NCI-H510A treated with DMSO at 0.1 percent for 48 hours (cell line): ENCODE data around the gene DCAF11.

Source experiments
- DNase-seq: peaks from one replicate; lab custom pipeline; 2025; lab: John Stamatoyannopoulos, UW

The DCAF11 gene

GRCh38 chr14:24139272-24139934 lies 24.8 kb downstream of the DCAF11 start:
- DNase-seq: no peak

- peak; percentile 99 for DNase-seq
Measured at GRCh38 chr14:24141097-24141880, 26.7 kb downstream of the DCAF11 start, which contains the start of gene EMC9. EMC9 (minus strand) TSS chr14:24141591; CDS start chr14:24141304, 287 bp downstream.

GRCh38 chr14:24143511-24143910 lies 28.9 kb downstream of the DCAF11 start:
- no peak for DNase-seq

- DNase-seq: no peak
Measured at GRCh38 chr14:24144451-24144850, 29.9 kb downstream of the DCAF11 start.

GRCh38 chr14:24145219-24145618 lies 30.6 kb downstream of the DCAF11 start:
- DNase-seq: no peak

GRCh38 chr14:24145690-24146452 lies 31.3 kb downstream of the DCAF11 start:
- no peak for DNase-seq

GRCh38 chr14:24146453-24146977 lies 31.9 kb downstream of the DCAF11 start, which contains the start of gene PSME2:
PSME2 (minus strand) TSS chr14:24146610; CDS start chr14:24146581, 29 bp downstream.
- peak; percentile 96 for DNase-seq

GRCh38 chr14:24146978-24147760 lies 32.6 kb downstream of the DCAF11 start, which contains the start of gene RNF31:
RNF31 (plus strand) TSS chr14:24147498; CDS start chr14:24147699, 201 bp downstream.
- DNase-seq: peak; percentile 98

- DNase-seq: no peak
Measured at GRCh38 chr14:24147761-24148428, 33.3 kb downstream of the DCAF11 start.

- DNase-seq: no peak
Measured at GRCh38 chr14:24149302-24149969, 34.9 kb downstream of the DCAF11 start.

- DNase-seq: no peak
Measured at GRCh38 chr14:24150061-24150460, 35.5 kb downstream of the DCAF11 start.

- DNase-seq: no peak
Measured at GRCh38 chr14:24150567-24150966, 36.0 kb downstream of the DCAF11 start.

- no peak for DNase-seq
Measured at GRCh38 chr14:24150993-24151392, 36.4 kb downstream of the DCAF11 start.

- DNase-seq: no peak
Measured at GRCh38 chr14:24151404-24152080, 37.0 kb downstream of the DCAF11 start.

- DNase-seq: no peak
Measured at GRCh38 chr14:24155100-24155499, 40.5 kb downstream of the DCAF11 start.

GRCh38 chr14:24156840-24157239 lies 42.3 kb downstream of the DCAF11 start:
- DNase-seq: no peak

GRCh38 chr14:24157331-24157730 lies 42.8 kb downstream of the DCAF11 start:
- DNase-seq: no peak

GRCh38 chr14:24159777-24160498 lies 45.4 kb downstream of the DCAF11 start:
- DNase-seq: no peak

- no peak for DNase-seq
Measured at GRCh38 chr14:24160499-24160849, 45.9 kb downstream of the DCAF11 start.
